ENCODE measurements around the gene TNFAIP3. TPM values are rescaled to one million over a fixed set of nuclear protein-coding genes. Genes with fewer than 3 reads are reported as not detected.

TNFAIP3 gene
- total and polyA plus RNA-seq, 2 experiments from 2014 or later = 73.4 to 141 TPM

DNA sequence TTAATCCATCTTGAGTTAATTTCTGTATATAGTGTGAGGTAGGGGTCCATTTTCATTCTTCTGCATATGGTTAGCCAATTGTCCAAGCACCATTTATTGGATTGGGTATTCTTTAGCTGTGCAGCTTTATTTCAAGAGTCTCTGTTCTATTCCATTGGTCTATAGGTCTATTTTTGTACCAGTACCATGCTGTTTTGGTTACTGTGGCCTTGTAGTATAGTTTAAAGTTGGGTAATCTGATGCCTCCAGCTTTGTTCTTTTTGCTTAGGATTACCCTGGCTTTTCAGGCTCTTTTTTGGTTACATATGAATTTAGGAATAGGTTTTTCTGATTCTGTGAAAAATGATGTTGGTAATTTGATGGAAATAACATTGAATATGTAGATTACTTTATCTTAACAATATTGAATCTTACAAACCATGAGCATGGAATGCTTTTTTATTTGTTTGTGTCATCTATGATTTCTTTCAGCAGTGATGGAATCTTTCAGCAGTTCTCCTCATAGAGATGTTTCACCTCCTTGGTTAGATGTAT, 47.0 kb downstream of the TNFAIP3 start:
- Histone ChIP-seq H3K9me3 (ENCODE audit: low read depth) (no peaks in the 10 kb centered on the region), H3K9me2 (replicated peaks; ENCODE audit: insufficient read depth) (no peaks in the 10 kb centered on the region), H3K4me2 (no peak overlapping the region), H3K4me1 (ENCODE audit: insufficient read depth) (no peaks in the 10 kb centered on the region), H4K20me1 (ENCODE audit: insufficient read depth, poor library complexity, severe bottlenecking) (no peaks in the 10 kb centered on the region), H3K36me3 (replicated peaks; ENCODE audit: insufficient read depth, low read depth) (no peaks in the 10 kb centered on the region), H3K79me2 (no peaks in the 10 kb centered on the region), H2AFZ (no peak overlapping the region), H3K27ac (no peak overlapping the region), H3K27me3 (no peaks in the 10 kb centered on the region), H3K4me3 (no peak overlapping the region)
- DNase-seq (ENCODE audit: low spot score) = no peak
- TF ChIP-seq, protein P1, sequence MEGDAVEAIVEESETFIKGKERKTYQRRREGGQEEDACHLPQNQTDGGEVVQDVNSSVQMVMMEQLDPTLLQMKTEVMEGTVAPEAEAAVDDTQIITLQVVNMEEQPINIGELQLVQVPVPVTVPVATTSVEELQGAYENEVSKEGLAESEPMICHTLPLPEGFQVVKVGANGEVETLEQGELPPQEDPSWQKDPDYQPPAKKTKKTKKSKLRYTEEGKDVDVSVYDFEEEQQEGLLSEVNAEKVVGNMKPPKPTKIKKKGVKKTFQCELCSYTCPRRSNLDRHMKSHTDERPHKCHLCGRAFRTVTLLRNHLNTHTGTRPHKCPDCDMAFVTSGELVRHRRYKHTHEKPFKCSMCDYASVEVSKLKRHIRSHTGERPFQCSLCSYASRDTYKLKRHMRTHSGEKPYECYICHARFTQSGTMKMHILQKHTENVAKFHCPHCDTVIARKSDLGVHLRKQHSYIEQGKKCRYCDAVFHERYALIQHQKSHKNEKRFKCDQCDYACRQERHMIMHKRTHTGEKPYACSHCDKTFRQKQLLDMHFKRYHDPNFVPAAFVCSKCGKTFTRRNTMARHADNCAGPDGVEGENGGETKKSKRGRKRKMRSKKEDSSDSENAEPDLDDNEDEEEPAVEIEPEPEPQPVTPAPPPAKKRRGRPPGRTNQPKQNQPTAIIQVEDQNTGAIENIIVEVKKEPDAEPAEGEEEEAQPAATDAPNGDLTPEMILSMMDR (IDR thresholded peaks at IDR 0.05; ENCODE audit: poor library complexity) = no peak
- TF ChIP-seq EZH2 (IDR thresholded peaks at IDR 0.05; ENCODE audit: borderline replicate concordance) (no peak), EZH2phosphoT487 (IDR thresholded peaks at IDR 0.05; ENCODE audit: low read depth, severe bottlenecking, unreplicated experiment) (no peak)

DNA sequence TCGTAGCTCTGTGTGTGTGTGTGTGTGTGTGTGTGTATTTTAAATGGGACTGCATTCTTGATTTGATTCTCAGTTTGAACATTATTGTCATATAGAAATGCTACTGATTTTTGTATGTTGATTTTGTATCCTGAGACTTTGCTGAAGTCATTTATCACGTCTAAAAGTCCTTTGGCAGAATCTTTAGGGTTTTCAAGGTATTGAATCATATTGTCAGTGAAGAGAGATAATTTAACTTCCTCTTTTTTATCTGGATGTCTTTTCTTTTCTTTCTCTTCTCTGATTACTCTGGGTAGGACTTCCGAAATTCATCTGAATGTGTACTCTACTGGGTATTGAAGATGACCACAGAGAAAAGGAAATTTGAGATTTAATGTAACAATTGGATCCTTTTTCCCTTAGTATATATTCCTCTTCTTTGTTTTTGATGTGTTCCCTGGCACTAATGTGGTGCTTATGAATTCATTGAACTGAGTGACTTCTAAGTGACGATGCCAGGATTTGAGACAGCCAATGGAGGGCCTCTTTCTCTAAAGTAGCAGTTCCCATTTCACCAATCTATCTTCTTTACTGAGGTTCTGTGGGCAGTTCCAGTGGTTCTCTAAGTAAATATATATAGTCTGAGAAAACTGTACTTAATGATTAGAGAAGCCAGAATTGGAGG, 47.6 kb downstream of the TNFAIP3 start:
- H3K9me3 ChIP-seq (ENCODE audit: low read depth) = no peaks in the 10 kb centered on the region
- no peak overlapping the region for H3K4me2 ChIP-seq
- H3K27ac ChIP-seq = no peak overlapping the region
- no peak overlapping the region for H2AFZ ChIP-seq
- DNase-seq (ENCODE audit: low spot score) = no peak
- H3K27me3 ChIP-seq = no peaks in the 10 kb centered on the region
- H3K4me1 ChIP-seq (ENCODE audit: insufficient read depth) = no peaks in the 10 kb centered on the region
- H3K36me3 ChIP-seq (replicated peaks; ENCODE audit: insufficient read depth, low read depth) = no peaks in the 10 kb centered on the region
- H3K9me2 ChIP-seq (replicated peaks; ENCODE audit: insufficient read depth) = no peaks in the 10 kb centered on the region
- H4K20me1 ChIP-seq (ENCODE audit: insufficient read depth, poor library complexity, severe bottlenecking) = no peaks in the 10 kb centered on the region
- TF ChIP-seq, protein P1 (IDR thresholded peaks at IDR 0.05; ENCODE audit: poor library complexity) = no peak
- no peak for TF ChIP-seq EZH2phosphoT487 (IDR thresholded peaks at IDR 0.05; ENCODE audit: low read depth, severe bottlenecking, unreplicated experiment)
- TF ChIP-seq EZH2 (IDR thresholded peaks at IDR 0.05; ENCODE audit: borderline replicate concordance) = no peak
- H3K79me2 ChIP-seq = no peaks in the 10 kb centered on the region
- WGBS (ENCODE audit: low lambda C conversion rate, missing lambda C conversion rate) = 93% methylated on average over 4 of the region's 4 CpGs
- no peak overlapping the region for H3K4me3 ChIP-seq

DNA sequence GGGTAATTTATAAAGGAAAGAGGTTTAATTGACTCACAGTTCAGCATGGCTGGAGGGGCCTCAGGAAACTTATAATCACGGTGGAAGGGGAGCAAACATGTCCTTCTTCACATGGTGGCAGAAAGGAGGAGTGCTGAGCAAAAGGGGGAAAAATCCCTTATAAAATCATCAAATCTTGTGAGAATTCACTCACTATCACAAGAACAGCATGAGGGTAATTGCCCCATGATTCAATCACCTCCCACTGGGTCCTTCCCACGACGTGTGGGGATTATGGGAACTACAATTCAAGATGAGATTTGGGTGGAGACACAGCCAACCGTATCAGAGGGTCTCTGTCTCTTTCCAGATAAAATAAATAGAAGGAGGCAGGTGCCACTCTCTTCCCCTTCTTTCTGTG, 48.7 kb downstream of the TNFAIP3 start:
- no peak overlapping the region for H3K27ac ChIP-seq
- WGBS (ENCODE audit: low lambda C conversion rate, missing lambda C conversion rate) = 73% methylated on average over 4 of the region's 4 CpGs
- H3K36me3 ChIP-seq (replicated peaks; ENCODE audit: insufficient read depth, low read depth) = no peaks in the 10 kb centered on the region
- no peaks in the 10 kb centered on the region for H3K27me3 ChIP-seq
- no peaks in the 10 kb centered on the region for H3K9me3 ChIP-seq (ENCODE audit: low read depth)
- H3K4me3 ChIP-seq = no peak overlapping the region
- no peaks in the 10 kb centered on the region for H3K9me2 ChIP-seq (replicated peaks; ENCODE audit: insufficient read depth)
- H3K79me2 ChIP-seq = no peaks in the 10 kb centered on the region
- TF ChIP-seq, protein P1 (IDR thresholded peaks at IDR 0.05; ENCODE audit: poor library complexity) = no peak
- TF ChIP-seq EZH2phosphoT487 (IDR thresholded peaks at IDR 0.05; ENCODE audit: low read depth, severe bottlenecking, unreplicated experiment) = no peak
- TF ChIP-seq EZH2 (IDR thresholded peaks at IDR 0.05; ENCODE audit: borderline replicate concordance) = no peak
- H3K4me1 ChIP-seq (ENCODE audit: insufficient read depth) = no peaks in the 10 kb centered on the region
- no peaks in the 10 kb centered on the region for H4K20me1 ChIP-seq (ENCODE audit: insufficient read depth, poor library complexity, severe bottlenecking)
- H2AFZ ChIP-seq = no peak overlapping the region
- H3K4me2 ChIP-seq = no peak overlapping the region
- no peak for DNase-seq (ENCODE audit: low spot score)

Measured in hepatocyte (in vitro differentiated cells).